DOHH2 (cell line): ENCODE results near the gene SYCP2.
"Not testable (repeated sequence)": the region's sequence is repeated elsewhere in the genome, so short reads cannot be mapped to it uniquely, and the experiment has no call there.

ENCODE experiments used
- H3F3A ChIP-seq: fragments of 200-600 bp; sonication (generic), shearing (Covaris generic); 2 replicates; pipeline ENCODE4 v1.6.0; 2016; ENCODE audit warnings: antibody characterized with exemption, mild to moderate bottlenecking; ENCODE audit not compliant: control insufficient read depth, insufficient read depth
- H3K27ac ChIP-seq: fragments of 200-600 bp; sonication (generic); 2 replicates; pipeline ENCODE4 v1.5.1; 2014; ENCODE audit warnings: low read depth, mild to moderate bottlenecking, low read length, moderate library complexity
- H3K27me3 ChIP-seq: fragments of 200-600 bp; sonication (generic); 2 replicates; pipeline ENCODE4 v1.6.1; 2014; ENCODE audit warnings: mild to moderate bottlenecking, low read length, mixed read lengths; ENCODE audit not compliant: control insufficient read depth
- H3K36me3 ChIP-seq: fragments of 200-600 bp; sonication (generic); 2 replicates; pipeline ENCODE4 v1.6.1; 2014; ENCODE audit warnings: mild to moderate bottlenecking, low read length, moderate library complexity, mixed read lengths; ENCODE audit not compliant: control insufficient read depth
- H3K4me1 ChIP-seq: fragments of 200-600 bp; sonication (generic); 2 replicates; pipeline ENCODE4 v1.6.1; 2014; ENCODE audit warnings: mild to moderate bottlenecking, low read length, mixed read lengths; ENCODE audit not compliant: control insufficient read depth
- H3K4me2 ChIP-seq: fragments of 200-600 bp; sonication (generic); 2 replicates; pipeline ENCODE4 v1.6.0; 2014; ENCODE audit warnings: mild to moderate bottlenecking, low read length, moderate library complexity
- H3K4me3 ChIP-seq: fragments of 200-600 bp; sonication (generic); 2 replicates; pipeline ENCODE4 v1.5.1; 2014; ENCODE audit warnings: mild to moderate bottlenecking, low read length, mixed read lengths
- H3K79me2 ChIP-seq: fragments of 200-600 bp; sonication (generic); 2 replicates; pipeline ENCODE4 v1.6.1; 2014; ENCODE audit warnings: mild to moderate bottlenecking, low read length, mixed read lengths; ENCODE audit not compliant: control insufficient read depth
- H3K9me2 ChIP-seq: fragments of 200-600 bp; sonication (generic); replicated peaks from 2 replicates; pipeline ENCODE4 v1.6.1; 2014; ENCODE audit warnings: mild to moderate bottlenecking, low read length, mixed read lengths; ENCODE audit not compliant: control insufficient read depth
- H3K9me3 ChIP-seq: fragments of 200-600 bp; sonication (generic); 2 replicates; pipeline ENCODE4 v1.6.1; 2014; ENCODE audit warnings: antibody characterized with exemption, low read length, mixed read lengths; ENCODE audit not compliant: control insufficient read depth, insufficient read depth
- H4K20me1 ChIP-seq: fragments of 200-600 bp; sonication (generic); 2 replicates; pipeline ENCODE4 v1.6.0; 2014; ENCODE audit warnings: low read depth, mild to moderate bottlenecking, antibody characterized with exemption, low read length, moderate library complexity; ENCODE audit not compliant: control insufficient read depth, insufficient read depth
- CTCF ChIP-seq: fragments of 200-600 bp; sonication (generic); IDR thresholded peaks from one replicate; pipeline ENCODE4 v1.5.1; 2014; ENCODE audit warnings: antibody characterized with exemption, mild to moderate bottlenecking, low read depth, low read length; ENCODE audit not compliant: poor library complexity, severe bottlenecking
- EZH2phosphoT487 ChIP-seq: fragments of 200-600 bp; sonication (generic); IDR thresholded peaks from 2 replicates; pipeline ENCODE4 v1.6.1; 2017; ENCODE audit warnings: borderline replicate concordance, mild to moderate bottlenecking, antibody characterized with exemption, low read length, moderate library complexity, mixed read lengths

Gene SYCP2

GRCh38 chr20:59858425-59858824 lies 75.0 kb downstream of the SYCP2 start:
- H3K4me1 ChIP-seq, result no peaks in the 10 kb centered on the region
- H3K79me2 ChIP-seq, result no peaks in the 10 kb centered on the region
- no peaks in the 10 kb centered on the region for H3K9me3 ChIP-seq
- no peaks in the 10 kb centered on the region for H3K36me3 ChIP-seq
- H3K27me3 ChIP-seq, result no peaks in the 10 kb centered on the region; the same call in 1 of the 2 replicates
- no peak overlapping the region for H3K27ac ChIP-seq
- H4K20me1 ChIP-seq, result no peaks in the 10 kb centered on the region
- no peaks in the 10 kb centered on the region for H3K9me2 ChIP-seq
- no peak overlapping the region for H3K4me3 ChIP-seq
- no peaks in the 10 kb centered on the region for H3F3A ChIP-seq
- TF ChIP-seq EZH2phosphoT487 (no peak), CTCF (no peak)
- no peak overlapping the region for H3K4me2 ChIP-seq

DNA sequence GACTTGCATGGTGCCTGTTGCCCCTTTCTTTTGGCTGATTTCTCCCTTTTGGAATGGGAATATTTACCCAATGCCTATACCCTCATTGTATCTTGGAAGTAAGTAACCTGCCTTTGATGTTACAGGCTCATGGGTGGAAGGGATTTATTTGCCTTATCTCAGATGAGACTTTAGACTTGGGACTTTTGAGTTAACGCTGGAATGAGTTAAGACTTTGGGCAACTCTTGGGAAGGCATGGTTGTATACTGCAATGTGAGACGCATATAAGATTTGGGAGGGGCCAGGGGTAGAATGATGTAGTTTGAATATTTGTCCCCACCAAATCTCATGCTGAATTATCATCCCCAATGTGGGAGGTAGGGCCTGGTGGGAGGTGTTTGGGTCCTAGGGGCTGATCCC lies 75.5 kb downstream of the SYCP2 start:
- TF ChIP-seq EZH2phosphoT487 (no peak), CTCF (no peak)
- no peaks in the 10 kb centered on the region for H3K9me2 ChIP-seq
- no peaks in the 10 kb centered on the region for H3K4me1 ChIP-seq
- no peaks in the 10 kb centered on the region for H3K79me2 ChIP-seq
- H4K20me1 ChIP-seq, result no peaks in the 10 kb centered on the region
- H3K4me3 ChIP-seq, result no peak overlapping the region
- no peak overlapping the region for H3K27ac ChIP-seq
- no peaks in the 10 kb centered on the region for H3F3A ChIP-seq
- no peak overlapping the region for H3K4me2 ChIP-seq
- H3K9me3 ChIP-seq, result no peaks in the 10 kb centered on the region
- H3K27me3 ChIP-seq, result no peaks in the 10 kb centered on the region; the same call in 1 of the 2 replicates
- no peaks in the 10 kb centered on the region for H3K36me3 ChIP-seq

GRCh38 chr20:59856941-59857340 lies 76.5 kb downstream of the SYCP2 start:
- H3K4me1 ChIP-seq, H3K4me3 ChIP-seq, H3F3A ChIP-seq, H3K27me3 ChIP-seq, H3K9me2 ChIP-seq, H3K36me3 ChIP-seq, H3K4me2 ChIP-seq, H4K20me1 ChIP-seq, H3K79me2 ChIP-seq, H3K27ac ChIP-seq, H3K9me3 ChIP-seq: not testable (repeated sequence)

DNA sequence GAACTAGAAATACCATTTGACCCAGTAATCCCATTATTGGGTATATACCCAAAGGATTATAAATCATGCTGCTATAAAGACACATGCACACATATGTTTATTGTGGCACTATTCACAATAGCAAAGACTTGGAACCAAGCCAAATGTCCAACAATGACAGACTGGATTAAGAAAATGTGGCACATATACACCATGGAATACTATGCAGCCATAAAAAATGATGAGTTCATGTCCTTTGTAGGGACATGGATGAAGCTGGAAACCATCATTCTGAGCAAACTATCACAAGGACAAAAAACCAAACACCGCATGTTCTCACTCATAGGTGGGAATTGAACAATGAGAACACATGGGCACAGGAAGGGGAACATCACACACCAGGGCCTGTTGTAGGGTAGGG lies 76.9 kb downstream of the SYCP2 start:
- not testable (repeated sequence) for H3K9me3 ChIP-seq, H3F3A ChIP-seq, H3K9me2 ChIP-seq, H3K27ac ChIP-seq, H3K4me1 ChIP-seq, H3K36me3 ChIP-seq, H3K79me2 ChIP-seq, H4K20me1 ChIP-seq, H3K4me2 ChIP-seq, H3K4me3 ChIP-seq, H3K27me3 ChIP-seq
